SK-N-SH (cell line): ENCODE results near the gene SLAIN1. TPM values are rescaled to one million over a fixed set of nuclear protein-coding genes. Genes with fewer than 3 reads are reported as not detected.
A peak's percentile ranks its signal among the peaks of the same experiment; 100 is the strongest.

Experiments used
- CTCF ChIA-PET: fragments of 300-600, 350-600 bp; formaldehyde crosslinking; extraction: SDS; loops from one replicate; lab custom pipeline; 2021; lab: Yijun Ruan, JAX
- POLR2A ChIA-PET: fragments of 350-600 bp; sonication (Branson Sonifier 250); formaldehyde crosslinking; extraction: SDS; loops from one replicate; lab custom pipeline; 2020; ENCODE audit warnings: antibody characterized with exemption, inconsistent platforms; lab: Yijun Ruan, JAX
- DNase-seq: peaks from one replicate; pipeline ENCODE4 v3.0.0; 2012
- H2AFZ ChIP-seq: fragments of 200-600 bp; sonication (generic); 2 replicates; pipeline ENCODE4 v1.8.1; 2016; ENCODE audit warnings: antibody characterized with exemption, mild to moderate bottlenecking, low read depth
- H3F3A ChIP-seq: fragments of 200-600 bp; sonication (generic); replicated peaks from 2 replicates; pipeline ENCODE3; 2016; ENCODE audit warnings: antibody characterized with exemption, mild to moderate bottlenecking; ENCODE audit not compliant: insufficient read depth
- H3K27ac ChIP-seq, 2 experiments: fragments of 200-500 bp in 1 of 2; fragments of 200-600 bp in 1 of 2; sonication (Bioruptor generic) in 1 of 2; sonication (generic), shearing (Covaris generic) in 1 of 2; 2 replicates each; pipeline versions ENCODE4 v1.5.1 to v1.6.1; 2014 to 2016; ENCODE audit warnings: low read depth in 2 of 2, inconsistent platforms in 1 of 2, low read length in 1 of 2, mild to moderate bottlenecking in 1 of 2, mixed read lengths in 1 of 2
- H3K27me3 ChIP-seq: fragments of 200-600 bp; sonication (generic), shearing (Covaris generic); 2 replicates; pipeline ENCODE4 v1.6.1; 2016; ENCODE audit warnings: mixed run types; ENCODE audit not compliant: insufficient read depth
- H3K36me3 ChIP-seq, 2 experiments: fragments of 200-500 bp in 1 of 2; fragments of 200-600 bp in 1 of 2; sonication (Bioruptor generic) in 1 of 2; sonication (generic) in 1 of 2; replicated peaks in 1 of 2; 2 replicates each; pipeline versions ENCODE3 to v1.5.1; 2014 to 2016; ENCODE audit warnings: low read length in 1 of 2, mild to moderate bottlenecking in 1 of 2; ENCODE audit not compliant: insufficient read depth in 2 of 2, control insufficient read depth in 1 of 2
- H3K4me1 ChIP-seq, 2 experiments: fragments of 200-500 bp in 1 of 2; fragments of 200-600 bp in 1 of 2; sonication (Bioruptor generic) in 1 of 2; sonication (generic), shearing (Covaris generic) in 1 of 2; 2 replicates each; pipeline versions ENCODE4 v1.5.1 to v1.6.1; 2014 to 2016; ENCODE audit warnings: low read depth in 1 of 2, low read length in 1 of 2, mixed run types in 1 of 2; ENCODE audit not compliant: insufficient read depth in 2 of 2, control insufficient read depth in 1 of 2
- H3K4me2 ChIP-seq: fragments of 200-600 bp; sonication (generic), shearing (Covaris generic); 2 replicates; pipeline ENCODE4 v1.6.1; 2017; ENCODE audit warnings: mixed run types
- H3K4me3 ChIP-seq, 2 experiments: fragments of 200-500 bp in 1 of 2; fragments of 200-600 bp in 1 of 2; sonication (Bioruptor generic) in 1 of 2; sonication (generic), shearing (Covaris generic) in 1 of 2; 2 replicates each; pipeline versions ENCODE4 v1.5.1 to v1.8.1; 2014 to 2016; ENCODE audit warnings: low read depth in 2 of 2, inconsistent platforms in 1 of 2, low read length in 1 of 2, mild to moderate bottlenecking in 1 of 2, mixed read lengths in 1 of 2, moderate library complexity in 1 of 2
- H3K79me2 ChIP-seq: fragments of 200-600 bp; sonication (generic); 2 replicates; pipeline ENCODE4 v1.8.1; 2017; ENCODE audit warnings: mild to moderate bottlenecking; ENCODE audit not compliant: insufficient read depth
- H3K9ac ChIP-seq: fragments of 200-600 bp; sonication (generic); 2 replicates; pipeline ENCODE4 v1.6.1; 2017; ENCODE audit warnings: mixed run types
- H3K9me2 ChIP-seq: fragments of 200-600 bp; sonication (generic); 2 replicates; pipeline ENCODE4 v1.6.1; 2017; ENCODE audit warnings: mixed run types
- H3K9me3 ChIP-seq: fragments of 200-600 bp; sonication (generic); 2 replicates; pipeline ENCODE4 v1.6.1; 2017; ENCODE audit warnings: mixed run types, mild to moderate bottlenecking, moderate library complexity
- H4K20me1 ChIP-seq: fragments of 200-600 bp; sonication (generic); 2 replicates; pipeline ENCODE4 v1.6.1; 2017; ENCODE audit warnings: mild to moderate bottlenecking, mixed run types; ENCODE audit not compliant: insufficient read depth
- CTCF ChIP-seq: fragments of 200-600 bp; sonication (generic); IDR thresholded peaks from 2 replicates; pipeline ENCODE4 v1.6.1; 2017; ENCODE audit warnings: antibody characterized with exemption, mild to moderate bottlenecking, moderate library complexity
- EP300 ChIP-seq, 2 experiments: IDR thresholded peaks; 2 replicates each; pipeline versions ENCODE4 v1.4.0 to v1.6.1; 2012; ENCODE audit warnings: borderline replicate concordance in 1 of 2, low read depth in 1 of 2, low read length in 1 of 2
- FOXJ3 ChIP-seq: sonication (generic); formaldehyde crosslinking; IDR thresholded peaks from 2 replicates; pipeline ENCODE4 v1.5.1; 2020; ENCODE audit warnings: mild to moderate bottlenecking, missing genetic modification reagents
- GATA2 ChIP-seq: sonication (generic); formaldehyde crosslinking; IDR thresholded peaks from 2 replicates; pipeline ENCODE4 v1.5.0; 2020; ENCODE audit warnings: mild to moderate bottlenecking, missing genetic modification reagents
- IRF3 ChIP-seq: fragments of 150-350 bp; IDR thresholded peaks from 2 replicates; pipeline ENCODE4 v1.6.1; 2016; ENCODE audit warnings: mild to moderate bottlenecking, low read depth, low read length
- MEF2A ChIP-seq: IDR thresholded peaks from 2 replicates; pipeline ENCODE4 v1.4.0; 2012; ENCODE audit warnings: low read depth, borderline replicate concordance
- MXI1 ChIP-seq: IDR thresholded peaks from 2 replicates; pipeline ENCODE4 v1.6.1; 2012; ENCODE audit warnings: mild to moderate bottlenecking, low read depth, low read length, improper control_type of control experiment
- POLR2AphosphoS5 ChIP-seq: IDR thresholded peaks from 2 replicates; pipeline ENCODE4 v1.6.1; 2012; ENCODE audit warnings: low read depth, low read length
- RAD21 ChIP-seq: IDR thresholded peaks from 2 replicates; pipeline ENCODE4 v1.6.1; 2012; ENCODE audit warnings: mild to moderate bottlenecking, low read length
- TCF12 ChIP-seq: IDR thresholded peaks from 2 replicates; pipeline ENCODE4 v1.4.0; 2012
- USF1 ChIP-seq: IDR thresholded peaks from 2 replicates; pipeline ENCODE4 v1.4.0; 2012; ENCODE audit warnings: low read depth, borderline replicate concordance
- USF2 ChIP-seq: fragments of 150-350 bp; IDR thresholded peaks from 2 replicates; pipeline ENCODE4 v1.6.1; 2017; ENCODE audit warnings: antibody characterized with exemption, low read length, low read depth, borderline replicate concordance
- WGBS: methylation state at CpG from one replicate; pipeline ENCODE4 v1.1.6; 2017; ENCODE audit warnings: low lambda C conversion rate; 5-methylcytosine and 5-hydroxymethylcytosine counted together
- polyA plus RNA-seq, 3 experiments: library from polyadenylated mRNA; depleted of rRNA; stranded (reverse); fragments of >200 nt; gene quantifications; 2 replicates each; pipeline ENCODE4 v1.2.3, GENCODE V29; 2012

The SLAIN1 gene
- polyA plus RNA-seq, 1 of the 3 experiments (the other 2 are of a cell fraction), result 1.6 TPM

- TF ChIP-seq CTCF, result no peak
- no peak for TF ChIP-seq MEF2A
- no peak for TF ChIP-seq TCF12
- no peak for TF ChIP-seq IRF3
- TF ChIP-seq FOXJ3, result no peak
- TF ChIP-seq RAD21, result no peak
- no peak for TF ChIP-seq USF1
- TF ChIP-seq MXI1, result no peak
- TF ChIP-seq POLR2AphosphoS5, result no peak
Measured at GRCh38 chr13:77730572-77730971, 33.1 kb downstream of the SLAIN1 start (continued).

GRCh38 chr13:77732287-77732686 lies 34.8 kb downstream of the SLAIN1 start:
- no peak overlapping the region for H3K4me2 ChIP-seq
- no peaks in the 10 kb centered on the region for H3K9me2 ChIP-seq
- ChIA-PET CTCF (interaction anchor here (1.1 kb wide), 1 partner anchor 139 kb away, joined by 4 read pairs; no protein-coding TSS in a partner anchor), POLR2A (no interaction called here)
- no peak for TF ChIP-seq IRF3
- no peak for TF ChIP-seq MXI1
- peak; percentile 19; the same call in 1 of the 2 replicates for TF ChIP-seq GATA2 (CRISPR knock-in tag)
- no peak for TF ChIP-seq USF2
- no peak for TF ChIP-seq MEF2A
- TF ChIP-seq EP300 (IDR thresholded peaks at IDR 0.05; ENCODE audit: borderline replicate concordance in 1 of 2, low read depth in 1 of 2, low read length in 1 of 2), result 0 out of 4 replicates have a peak, but pooled peaks of 1 of the 2 experiments have one; percentile 41
- TF ChIP-seq CTCF, result no peak
- no peaks in the 10 kb centered on the region for H3K27me3 ChIP-seq
- H3K4me1 ChIP-seq, result peaks cover 2 to 11% of the 10 kb centered on the region in 2 experiments; a peak in 3 of 4 replicates
- no peaks in the 10 kb centered on the region for H4K20me1 ChIP-seq
- H3K4me3 ChIP-seq, result no peak overlapping the region
- H2AFZ ChIP-seq, result no peak overlapping the region
- no peaks in the 10 kb centered on the region for H3K36me3 ChIP-seq
- 30% methylated on average over 2 of the region's 2 CpGs for WGBS
- H3K9ac ChIP-seq, result no peak overlapping the region
- H3F3A ChIP-seq, result no peaks in the 10 kb centered on the region
- DNase-seq, result peak; percentile 4
- no peaks in the 10 kb centered on the region for H3K79me2 ChIP-seq
- no peak overlapping the region; a peak in 1 of 4 replicates for H3K27ac ChIP-seq
- H3K9me3 ChIP-seq, result no peaks in the 10 kb centered on the region
